ENCODE measurements around the gene CD81.

CD81 gene

DNA sequence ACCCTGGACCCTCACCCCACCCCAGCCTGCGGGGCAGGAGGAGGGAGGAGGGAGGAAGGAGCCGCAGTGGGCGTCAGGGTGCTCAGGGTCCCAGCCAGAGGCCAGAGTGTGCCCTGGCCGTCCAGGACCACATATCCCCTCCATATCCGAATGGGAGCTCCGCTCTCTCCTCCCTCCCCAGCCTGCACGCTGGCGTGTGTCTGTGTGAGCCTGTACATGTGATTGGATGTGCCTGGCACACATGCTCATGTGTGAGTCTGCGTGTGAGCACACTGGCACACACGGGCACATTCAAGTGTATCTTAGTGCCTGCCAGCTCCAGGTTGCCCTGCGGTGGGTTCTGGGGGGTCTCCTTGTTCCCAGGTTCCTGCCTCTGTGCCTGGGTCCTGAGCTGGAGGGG lies 31.6 kb downstream of the CD81 start:
- no peak for DNase-seq

DNA sequence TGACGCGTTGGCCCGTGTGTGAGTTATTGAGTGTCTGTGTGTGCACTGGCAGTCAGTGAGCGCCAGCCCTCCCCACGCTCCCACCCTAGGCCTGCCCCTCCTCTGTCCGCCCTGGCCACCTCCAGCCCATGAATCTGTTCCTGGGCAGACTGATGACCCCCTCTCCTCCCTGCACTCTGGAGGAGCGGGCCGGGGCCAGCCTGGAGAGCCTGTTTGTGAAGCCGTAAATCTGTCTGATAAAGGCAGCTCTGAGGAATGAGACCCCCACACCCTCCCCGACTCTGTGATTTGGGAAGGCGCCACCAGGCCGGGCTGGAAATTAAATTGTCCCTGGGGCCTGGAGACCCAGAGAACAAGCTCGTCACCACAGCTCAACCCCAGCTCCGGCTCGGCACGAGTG lies 32.0 kb downstream of the CD81 start:
- DNase-seq: no peak

DNA sequence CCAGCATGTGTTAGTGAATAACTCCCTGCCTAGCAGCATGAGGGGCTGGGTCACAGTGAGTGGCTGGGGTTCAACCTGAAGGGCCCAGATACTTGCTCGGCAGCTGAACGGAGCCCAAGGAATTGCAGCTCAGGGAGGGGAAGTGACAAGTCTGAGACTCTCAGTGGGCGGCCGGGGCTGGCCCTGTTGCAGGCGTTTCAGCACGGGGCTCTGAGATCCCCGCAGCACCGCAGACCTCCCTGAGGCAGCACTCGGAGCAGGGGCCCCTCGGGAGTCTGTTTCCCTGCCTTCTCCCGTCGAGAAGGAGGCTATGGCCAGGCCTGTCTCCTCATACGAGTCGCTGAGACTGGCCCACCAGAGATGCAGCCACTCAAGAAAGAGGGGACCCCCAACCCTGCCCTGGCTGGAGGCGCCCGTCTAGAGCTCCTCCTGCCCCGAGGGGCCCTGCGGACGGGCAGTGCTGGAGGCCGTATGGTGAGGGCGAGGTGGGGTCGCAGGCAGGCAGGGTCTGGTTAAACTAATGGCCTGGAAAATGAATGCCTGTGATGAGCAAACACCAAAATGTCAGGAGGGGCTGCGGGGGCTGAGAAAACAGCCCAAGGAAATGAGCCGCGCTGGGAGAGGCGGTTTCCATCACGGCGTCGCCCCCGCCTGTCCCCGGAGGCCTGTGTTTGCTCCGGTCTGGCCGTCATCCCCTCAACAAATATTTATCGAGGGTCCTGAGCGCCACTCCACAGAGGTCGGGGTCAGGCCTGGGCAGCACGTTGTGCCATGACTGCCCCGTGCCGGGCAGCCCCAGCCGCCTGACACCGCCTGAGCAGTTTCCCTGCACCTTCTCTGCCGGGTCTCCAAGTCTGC lies 32.7 kb downstream of the CD81 start:
- DNase-seq: no peak

- DNase-seq: no peak
Measured at GRCh38 chr11:2410616-2411015, 33.5 kb downstream of the CD81 start.

DNA sequence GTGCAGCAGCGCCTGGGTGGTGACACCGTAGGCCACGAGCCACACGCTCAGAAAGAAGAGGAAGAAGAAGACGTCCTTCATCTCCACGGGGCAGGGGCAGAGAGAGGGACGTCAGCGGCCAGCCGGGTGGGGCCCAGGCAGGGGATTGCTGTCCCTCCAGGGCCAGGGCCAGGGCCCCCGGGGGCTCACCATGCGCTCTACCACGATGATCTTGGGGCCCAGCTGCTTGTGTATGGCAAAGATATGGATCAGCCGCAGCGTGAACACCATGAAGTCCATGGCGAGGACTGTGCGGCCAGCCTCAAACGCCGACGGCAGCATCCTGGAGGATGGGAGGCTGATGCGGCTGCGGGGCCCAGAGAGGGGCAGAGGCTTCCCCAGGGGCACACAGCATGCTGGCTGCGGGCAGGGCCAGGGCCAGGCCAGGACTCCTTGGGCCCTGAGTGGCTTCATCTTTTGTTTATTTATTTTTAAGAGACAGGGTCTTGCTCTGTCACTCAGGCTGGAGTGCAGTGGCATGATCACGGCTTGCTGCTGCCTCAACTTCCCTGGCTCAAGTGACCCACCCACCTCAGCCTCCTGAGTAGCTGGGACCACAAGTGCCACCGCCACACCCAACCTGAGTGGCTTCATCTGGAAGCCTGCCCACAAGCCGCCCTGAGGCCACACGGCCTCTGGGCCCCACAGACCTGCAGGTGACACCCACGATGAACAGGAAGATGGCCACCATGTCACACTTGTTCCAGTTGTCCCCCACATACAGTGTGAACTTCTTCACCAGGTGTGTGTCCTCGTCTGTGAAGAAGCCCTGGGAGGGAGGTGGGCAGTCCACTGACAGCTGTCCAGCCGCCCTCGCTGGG lies 34.6 kb downstream of the CD81 start:
- DNase-seq: no peak

DNA sequence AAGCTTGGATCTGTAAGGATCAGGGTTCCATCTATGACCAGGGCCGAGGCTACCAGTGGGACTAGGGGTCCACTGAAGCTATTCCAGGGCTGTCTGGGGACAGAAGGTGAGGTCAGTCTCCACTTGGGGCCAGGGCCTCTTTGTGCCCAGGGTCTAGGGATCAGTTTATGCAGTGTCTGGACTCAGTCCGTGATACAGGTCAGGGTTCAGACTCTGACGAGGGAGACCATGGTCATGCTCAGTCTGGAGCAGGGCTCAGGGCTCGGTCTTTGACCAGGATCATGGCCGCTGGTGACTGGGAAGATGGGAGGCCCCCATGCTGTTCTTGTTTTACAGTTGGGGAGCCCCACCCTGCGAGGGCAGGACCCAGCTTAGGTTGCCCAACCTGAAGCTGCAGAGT lies 35.2 kb downstream of the CD81 start:
- DNase-seq: no peak

DNA sequence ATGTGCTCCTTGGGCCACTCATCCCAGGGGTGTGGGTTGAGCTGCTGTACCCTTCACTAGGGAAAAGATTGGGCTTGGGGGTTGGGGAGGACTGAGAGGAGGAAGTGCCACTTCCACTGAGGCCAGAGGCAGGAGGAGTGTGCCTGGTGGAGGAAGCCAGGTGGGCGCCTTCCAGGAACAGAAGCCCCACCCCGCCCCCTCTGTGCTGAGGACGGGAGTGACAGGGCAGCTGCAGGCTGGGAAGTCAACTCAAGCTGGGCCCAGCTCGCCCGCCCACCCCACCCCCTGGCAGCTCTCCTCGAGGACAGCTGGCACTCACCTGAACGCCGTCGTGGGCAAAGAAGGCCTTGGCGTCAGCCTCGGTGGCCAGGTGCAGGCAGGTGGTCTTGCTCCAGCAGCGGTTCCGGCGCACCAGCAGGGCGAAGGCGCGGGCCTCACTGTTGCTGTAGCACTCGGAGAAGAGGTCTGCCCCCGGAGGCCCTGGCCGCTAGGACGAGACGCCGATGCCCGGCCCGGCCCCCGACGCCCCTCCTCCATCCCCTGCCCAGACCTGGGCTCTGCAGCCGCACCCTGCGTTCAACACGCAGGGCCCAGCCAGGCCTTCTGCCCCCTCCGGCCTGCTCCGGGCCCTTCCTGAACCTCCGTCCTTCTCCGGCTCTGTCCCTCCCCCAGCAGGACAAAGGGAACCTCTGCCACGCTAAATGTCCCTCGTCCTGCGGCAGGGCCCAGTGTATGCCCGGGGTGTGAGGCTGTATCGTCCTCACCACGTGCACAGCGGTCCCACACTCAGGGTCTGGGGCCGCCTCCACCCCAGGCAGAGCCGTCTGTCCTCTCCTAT lies 36.9 kb downstream of the CD81 start:
- no peak for DNase-seq

GRCh38 chr11:2414616-2415015 lies 37.5 kb downstream of the CD81 start:
- no peak for DNase-seq

DNA sequence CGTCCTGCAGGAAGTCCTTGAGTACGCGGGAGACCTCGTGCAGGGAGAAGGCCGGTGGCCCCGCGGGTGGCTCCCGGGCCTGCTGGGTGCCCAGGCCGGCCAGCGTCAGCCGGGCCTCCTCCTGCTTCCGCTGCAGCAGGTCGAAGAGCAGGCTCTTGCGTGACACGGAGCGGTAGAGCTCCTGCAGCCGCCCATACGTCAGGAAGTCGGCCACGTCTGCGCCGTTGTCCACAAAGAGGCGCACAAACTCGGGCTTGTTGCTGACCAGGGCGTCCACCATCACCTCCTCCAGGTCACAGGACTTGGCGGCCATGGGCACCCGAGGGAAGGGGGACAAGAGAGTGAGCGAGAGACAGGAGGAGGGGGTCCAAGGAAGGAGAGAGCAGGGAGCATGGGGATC lies 38.1 kb downstream of the CD81 start:
- DNase-seq: no peak

- DNase-seq: no peak
Measured at GRCh38 chr11:2415601-2416380, 38.7 kb downstream of the CD81 start.

- no peak for DNase-seq
Measured at GRCh38 chr11:2416765-2417164, 39.7 kb downstream of the CD81 start.

DNA sequence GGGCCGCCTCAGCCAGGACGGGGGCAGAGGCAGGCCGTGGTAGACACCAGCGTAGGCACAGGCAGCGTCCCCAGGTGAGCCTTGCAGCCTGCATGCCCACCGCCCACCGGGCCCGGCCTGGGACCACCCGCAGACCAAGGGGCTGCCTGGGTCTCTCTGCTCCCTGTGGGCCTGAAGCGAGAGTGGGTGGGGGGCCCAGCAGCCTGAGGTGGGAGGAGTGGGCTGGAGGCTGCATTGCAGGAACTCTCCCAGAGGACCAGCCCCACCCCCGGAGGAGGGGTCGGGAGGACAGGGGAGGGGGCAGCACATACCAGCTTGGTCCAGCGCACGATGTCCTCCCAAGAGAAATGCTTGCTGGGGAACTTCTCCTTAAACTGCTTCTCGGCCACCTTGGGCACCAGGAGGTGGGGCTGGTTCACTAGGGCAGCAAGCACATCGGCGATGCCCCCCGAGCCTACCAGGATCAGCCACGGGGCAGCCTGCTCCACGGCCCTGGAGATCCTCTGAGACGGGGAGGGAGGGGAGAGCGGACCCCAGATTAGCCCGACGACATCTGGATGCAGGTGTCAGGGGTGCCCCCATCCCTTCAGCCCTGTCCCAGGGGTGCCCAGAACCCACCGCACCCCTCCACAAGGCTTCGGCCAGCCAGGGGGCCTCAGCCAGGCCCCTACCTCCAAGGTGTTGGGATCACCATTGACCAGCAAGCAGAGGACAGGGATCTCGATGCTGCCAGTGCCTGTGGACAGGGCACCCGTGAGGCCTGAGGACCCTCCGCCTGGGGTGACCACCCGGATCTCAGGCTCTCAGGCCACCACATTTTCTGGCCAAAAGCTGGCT lies 41.0 kb downstream of the CD81 start:
- no peak for DNase-seq

GRCh38 chr11:2418693-2419360 lies 41.7 kb downstream of the CD81 start:
- DNase-seq: no peak

- no peak for DNase-seq
Measured at GRCh38 chr11:2419638-2420501, 42.8 kb downstream of the CD81 start.

DNA sequence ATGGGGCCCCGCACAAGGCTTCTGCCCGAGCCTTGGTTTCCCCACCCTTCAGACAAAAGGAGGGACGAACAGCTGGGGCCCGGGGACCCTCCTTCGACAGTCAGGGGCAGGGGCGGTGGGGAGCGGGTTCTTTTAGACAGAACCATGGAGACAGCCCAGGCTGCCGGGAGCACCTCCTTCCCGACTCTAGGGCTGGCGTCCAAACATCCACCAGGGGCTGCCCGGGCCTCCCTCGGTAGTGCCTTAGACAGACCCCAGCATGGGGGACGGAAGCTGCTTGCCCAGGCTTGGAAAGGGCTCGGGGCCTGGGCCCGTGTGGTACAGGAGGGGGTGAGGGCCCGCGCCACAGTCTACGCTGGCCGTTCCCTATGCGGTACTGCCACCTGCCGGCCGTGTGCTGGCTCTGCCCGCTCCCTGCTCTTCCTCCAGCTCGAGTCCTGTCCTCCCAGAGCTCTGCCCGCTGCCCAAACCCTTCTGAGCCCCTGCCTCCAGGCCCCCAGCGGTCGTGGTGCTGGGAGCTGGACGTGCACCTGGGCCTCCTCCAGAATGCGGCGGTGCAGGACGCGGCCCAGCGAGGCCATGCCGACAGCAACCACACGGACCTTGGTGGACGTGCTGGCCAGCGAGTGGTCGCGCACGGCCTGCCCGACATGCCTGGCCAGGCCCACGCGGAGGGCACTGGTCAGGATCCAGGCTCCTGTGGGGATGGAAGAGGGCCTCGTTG lies 43.6 kb downstream of the CD81 start:
- no peak for DNase-seq

GRCh38 chr11:2421226-2421994 lies 44.3 kb downstream of the CD81 start:
- no peak for DNase-seq

DNA sequence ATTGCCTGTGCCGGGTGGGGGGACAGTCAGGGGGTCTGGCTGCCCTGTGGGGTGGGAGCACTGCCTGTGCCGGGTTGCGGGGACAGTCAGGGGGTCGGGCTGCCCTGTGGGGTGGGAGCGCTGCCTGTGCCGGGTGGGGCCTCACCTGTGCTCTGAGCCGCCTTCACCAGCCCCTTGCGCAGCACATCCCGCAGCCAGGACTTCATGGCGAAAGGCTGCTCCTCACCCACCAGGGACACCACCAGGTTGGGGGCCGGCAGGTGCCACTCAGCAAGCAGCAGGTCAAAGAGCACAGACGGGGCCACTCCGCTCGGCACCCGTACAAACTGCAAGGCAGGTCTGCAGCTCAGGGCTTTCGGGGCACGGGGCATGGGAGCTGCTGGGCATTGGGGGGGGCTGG lies 44.9 kb downstream of the CD81 start:
- DNase-seq: no peak

DNA sequence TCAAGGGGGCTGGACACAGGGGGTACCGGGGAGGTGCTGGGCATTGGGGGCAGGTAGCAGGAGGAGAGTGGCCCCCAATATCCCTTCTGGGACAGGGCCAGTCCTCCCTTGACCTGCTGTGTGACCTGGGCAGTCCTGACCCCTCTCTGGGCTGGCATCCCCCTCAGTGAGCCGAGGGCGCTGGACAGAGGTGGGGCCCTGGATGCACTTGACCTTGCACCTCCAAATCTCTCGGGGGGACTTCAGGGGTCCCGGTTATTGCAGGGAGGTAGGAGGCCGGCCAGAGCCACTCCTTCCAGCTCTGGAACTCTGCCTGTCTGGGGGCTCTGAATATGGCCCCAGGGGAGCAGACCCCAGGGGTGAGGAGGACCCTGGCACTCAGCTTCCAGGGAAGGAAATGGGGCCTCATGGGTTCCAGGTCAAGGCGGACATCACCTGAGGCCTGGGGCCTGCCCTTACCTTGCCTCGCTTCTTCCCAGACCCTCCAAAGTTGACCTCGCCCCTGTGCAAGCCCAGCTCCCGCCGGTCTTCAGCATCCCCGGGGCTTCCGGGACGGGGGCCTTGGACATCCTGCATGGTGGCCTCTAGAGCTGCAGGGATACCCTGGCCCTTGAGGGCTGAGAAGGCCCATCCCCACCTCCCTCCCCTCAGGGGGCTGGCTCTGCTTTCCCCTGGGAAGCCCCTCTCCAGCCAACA lies 45.5 kb downstream of the CD81 start:
- DNase-seq: no peak

All from NCI-H1436 treated with DMSO at 0.1 percent for 48 hours (cell line).